ENCODE measurements around the gene TWSG1.

DNA sequence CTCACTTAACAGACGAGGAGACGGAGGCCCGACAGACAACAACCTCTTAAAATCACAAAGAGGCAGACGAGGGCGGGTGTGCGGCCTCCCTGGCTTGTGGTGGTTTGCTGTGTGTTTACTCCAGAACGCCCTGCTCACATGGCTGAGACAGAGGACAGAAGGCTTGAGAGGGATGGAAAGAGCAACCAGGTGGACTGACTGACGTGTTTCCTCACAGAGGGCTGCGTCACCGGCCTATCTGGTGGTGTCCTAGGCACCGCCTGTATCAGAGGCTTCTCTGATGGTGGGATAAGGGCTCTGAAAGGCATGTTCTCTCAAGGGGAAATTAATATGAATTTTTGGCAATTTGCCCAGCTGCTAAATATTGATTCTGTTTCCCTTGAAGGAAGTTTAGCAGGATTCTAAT, 93.7 kb downstream of the TWSG1 start:
- TF ChIP-seq CTCF (IDR thresholded peaks at IDR 0.05) (no peak), POLR2A (IDR thresholded peaks at IDR 0.05) (no peak)

Measured in adrenal gland (tissue), 5 donors.